Stimulated activated CD4-positive, alpha-beta T cell treated with anti-CD3 and anti-CD28 coated beads, Interleukin-12 subunit alpha, Interleukin-12 subunit beta, amount 100 ng/mL, for 48 hours (primary cell): ENCODE measurements around the gene FRMD1.

ENCODE experiments used
- DNase-seq, 3 donors: peaks; one replicate each; pipeline ENCODE4 v3.0.0-alpha.2; 2020; ENCODE audit warnings: low read depth in 2 of 3, low spot score in 1 of 3

FRMD1 gene

DNA sequence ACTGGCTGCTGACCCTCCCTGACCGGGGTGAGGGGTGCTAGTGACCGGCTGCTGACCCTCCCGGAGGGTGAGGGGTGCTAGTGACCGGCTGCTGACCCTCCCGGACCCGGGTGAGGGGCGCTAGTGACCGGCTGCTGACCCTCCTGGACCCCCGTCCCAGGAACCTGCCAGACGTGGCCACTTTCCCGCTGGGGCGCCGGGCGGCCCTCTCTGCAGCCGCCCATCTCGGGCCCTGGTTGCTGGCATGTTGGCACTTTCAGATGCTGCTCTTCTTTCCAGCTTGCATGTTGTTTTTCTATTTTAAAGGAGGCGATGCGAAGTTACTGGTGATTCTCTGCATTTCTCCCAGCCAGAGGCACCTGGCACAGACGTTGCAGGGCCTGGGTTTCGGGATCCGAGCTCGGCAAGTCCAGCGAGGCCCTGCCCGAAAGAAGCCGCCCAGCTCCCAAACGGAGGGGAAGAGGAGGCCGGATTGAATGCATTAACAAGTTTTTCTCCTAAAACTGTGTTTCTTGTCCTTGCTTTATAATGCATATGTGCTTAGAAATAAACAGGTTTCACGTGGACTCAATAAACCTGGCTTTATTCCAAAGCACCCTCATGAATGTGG is 34.4 kb downstream of the FRMD1 start:
- no peak for DNase-seq

- DNase-seq = no peak
Observed at GRCh38 chr6:168043848-168044415, 35.1 kb downstream of the FRMD1 start.

DNA sequence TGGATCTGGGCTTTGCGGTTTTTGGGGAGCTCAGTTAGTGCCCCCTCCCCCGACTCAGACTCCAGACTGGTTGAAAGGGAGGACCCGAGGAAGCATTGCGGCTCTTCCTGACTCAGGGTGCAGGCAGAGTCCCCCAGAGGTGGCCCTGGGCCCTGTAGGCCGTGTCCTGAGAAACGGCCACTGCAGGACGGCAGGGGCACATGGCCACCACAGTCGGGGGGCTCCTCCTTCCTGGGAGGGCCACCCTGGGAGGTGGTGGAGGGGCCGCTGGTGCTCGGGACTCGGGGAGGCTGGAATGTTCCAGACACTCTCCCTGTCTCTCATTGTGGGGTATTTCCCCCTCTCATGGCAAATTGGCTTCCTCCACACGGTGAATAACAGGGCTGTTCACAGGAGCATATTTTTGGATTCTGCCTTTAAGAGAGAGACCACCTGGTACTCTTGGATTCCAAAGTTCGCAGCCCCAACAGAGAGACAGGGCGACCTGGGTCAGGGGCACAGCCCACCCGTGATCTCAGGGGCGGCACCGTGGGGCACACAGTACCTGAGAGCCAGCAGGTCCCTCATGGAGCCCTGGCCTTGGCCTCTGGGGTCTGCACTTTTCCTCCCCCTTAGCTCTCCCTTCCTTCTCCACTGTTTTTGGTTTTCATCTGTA is 35.7 kb downstream of the FRMD1 start:
- no peak for DNase-seq

DNA sequence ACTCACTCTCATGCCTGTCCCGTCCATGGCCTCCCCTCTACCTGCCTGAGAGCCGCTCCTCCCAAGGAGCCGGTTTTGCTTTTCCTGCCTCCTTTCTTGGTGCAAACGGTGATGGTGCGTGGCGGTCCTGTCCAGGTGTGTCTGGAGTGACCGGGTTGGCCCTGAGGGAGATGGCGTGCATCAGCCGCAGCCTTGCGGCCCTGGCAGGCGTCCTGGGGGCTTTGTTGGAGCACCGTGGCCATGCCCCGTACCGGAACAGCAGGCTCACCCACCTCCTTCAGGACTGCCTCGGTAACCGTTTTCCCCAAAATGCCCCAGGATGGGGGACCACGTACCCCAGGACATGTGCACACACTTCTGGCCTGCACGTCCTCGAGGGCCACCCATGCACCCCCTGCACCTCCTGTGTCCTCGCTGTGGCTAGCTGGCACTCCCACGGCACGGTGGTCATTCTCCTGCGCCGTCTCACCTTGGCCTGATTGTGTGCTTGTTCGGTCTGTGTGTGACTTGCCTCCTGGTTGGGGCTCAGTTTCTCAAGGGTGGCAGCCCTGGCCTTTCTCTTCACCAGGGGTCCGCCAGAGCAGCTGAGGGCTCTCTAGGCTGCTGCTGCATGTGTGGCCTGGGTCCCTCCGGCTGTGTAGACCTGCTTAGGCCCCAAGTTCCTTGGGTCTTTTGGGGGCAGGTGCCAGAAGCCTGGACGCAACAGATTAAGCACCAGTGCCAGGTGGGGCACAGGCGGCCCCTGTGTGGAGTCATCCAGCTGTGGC is 36.4 kb downstream of the FRMD1 start:
- no peak for DNase-seq

- no peak for DNase-seq
Observed at GRCh38 chr6:168041928-168042327, 37.1 kb downstream of the FRMD1 start.

DNA sequence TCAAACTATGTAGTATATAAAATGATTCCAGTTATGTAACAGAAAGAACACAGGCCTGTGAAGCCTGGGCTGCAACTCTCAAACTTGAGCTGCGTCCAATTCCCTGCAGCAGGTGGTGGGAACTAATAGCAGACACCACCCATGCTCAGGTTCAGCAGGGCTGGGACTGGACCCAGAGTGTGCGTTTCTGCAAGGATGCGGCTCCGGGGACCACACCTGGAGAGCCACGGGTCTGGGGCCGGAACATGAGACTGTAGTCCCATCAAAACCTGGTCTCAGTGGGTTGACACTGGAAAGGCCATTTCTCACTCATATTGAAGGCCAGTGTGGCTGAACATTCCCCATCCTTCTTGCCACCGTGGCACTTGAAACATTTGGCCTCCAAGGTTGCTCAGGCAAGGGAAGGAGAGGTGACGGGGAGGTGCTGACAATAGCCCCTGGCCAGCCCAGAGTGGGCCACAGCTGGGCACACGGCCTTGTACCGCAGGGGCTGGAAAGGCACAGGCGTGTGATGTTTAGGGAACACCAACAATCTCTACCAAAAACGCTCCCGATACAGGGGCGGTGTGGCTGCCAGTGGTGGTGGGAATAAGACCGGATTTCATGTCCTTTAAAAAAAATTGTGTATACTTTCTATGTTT is 38.0 kb downstream of the FRMD1 start:
- no peak for DNase-seq

- no peak for DNase-seq
Observed at GRCh38 chr6:168039849-168040248, 39.2 kb downstream of the FRMD1 start.

GRCh38 chr6:168039301-168039700 is 39.7 kb downstream of the FRMD1 start:
- DNase-seq = no peak

- DNase-seq = no peak
Observed at GRCh38 chr6:168038576-168039140, 40.4 kb downstream of the FRMD1 start.

GRCh38 chr6:168037856-168038255 is 41.2 kb downstream of the FRMD1 start:
- DNase-seq = no peak

DNA sequence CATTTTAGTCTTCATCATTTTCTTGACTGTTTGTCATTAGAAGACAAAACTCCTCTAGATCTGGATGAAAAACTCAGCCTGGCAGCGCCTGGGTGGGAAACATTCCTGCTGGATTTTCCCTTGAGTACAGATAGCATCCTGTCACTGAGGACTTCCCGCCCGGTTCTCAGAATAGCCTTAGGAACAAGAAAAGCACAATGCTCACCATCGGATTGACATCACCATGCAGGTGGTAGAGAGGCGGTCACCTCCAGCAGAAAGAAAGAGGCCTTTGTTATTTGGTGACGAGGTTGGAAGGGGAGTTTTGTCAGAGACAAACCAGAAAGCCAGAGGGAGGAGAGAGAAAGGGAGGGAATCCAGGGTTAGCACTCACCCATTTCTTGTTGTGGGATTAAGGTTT is 41.8 kb downstream of the FRMD1 start:
- DNase-seq = no peak

DNA sequence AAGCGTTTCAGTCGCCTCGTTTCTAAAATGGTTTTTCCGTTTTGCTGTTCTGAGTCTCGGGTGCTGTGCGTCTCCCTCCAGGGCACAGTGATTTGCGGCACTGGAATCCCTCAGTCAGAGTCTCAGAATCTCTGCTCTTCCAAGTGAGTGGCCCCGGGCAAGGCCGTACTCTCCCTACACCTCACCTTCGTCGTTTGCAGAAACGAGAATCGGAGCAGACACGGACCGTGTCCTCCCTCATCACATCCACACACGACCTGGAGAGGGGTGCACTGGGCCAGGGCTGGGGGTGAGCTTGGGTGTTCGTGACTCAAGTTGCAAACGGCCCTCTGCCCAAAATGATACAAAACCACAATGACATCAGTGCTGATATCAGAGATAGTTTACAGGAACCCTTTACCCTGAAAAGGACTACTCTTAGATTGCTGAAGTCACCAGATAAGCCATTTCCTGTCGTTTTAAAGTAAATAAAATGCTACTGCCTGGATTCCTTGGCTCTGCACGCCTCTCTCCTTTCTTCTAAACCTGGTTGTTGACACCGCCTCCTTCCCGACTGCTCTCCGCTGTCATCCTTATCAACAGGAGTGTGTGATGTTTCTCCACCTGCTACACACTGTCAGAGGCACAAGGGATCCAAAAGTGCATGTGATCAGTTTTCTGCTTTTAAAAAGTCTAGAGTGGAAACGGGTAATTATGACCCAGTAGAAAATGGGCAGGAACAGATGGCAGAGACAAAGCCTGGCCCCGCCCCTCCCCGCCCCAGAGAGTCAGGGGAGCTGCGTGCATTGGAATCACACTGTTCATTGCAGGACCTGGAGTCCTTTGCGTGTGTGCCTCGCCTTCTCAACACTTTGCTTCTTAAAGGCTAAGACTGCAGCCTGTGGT is 43.1 kb downstream of the FRMD1 start:
- no peak for DNase-seq

- no peak for DNase-seq
Observed at GRCh38 chr6:168035098-168035660, 43.8 kb downstream of the FRMD1 start.

DNA sequence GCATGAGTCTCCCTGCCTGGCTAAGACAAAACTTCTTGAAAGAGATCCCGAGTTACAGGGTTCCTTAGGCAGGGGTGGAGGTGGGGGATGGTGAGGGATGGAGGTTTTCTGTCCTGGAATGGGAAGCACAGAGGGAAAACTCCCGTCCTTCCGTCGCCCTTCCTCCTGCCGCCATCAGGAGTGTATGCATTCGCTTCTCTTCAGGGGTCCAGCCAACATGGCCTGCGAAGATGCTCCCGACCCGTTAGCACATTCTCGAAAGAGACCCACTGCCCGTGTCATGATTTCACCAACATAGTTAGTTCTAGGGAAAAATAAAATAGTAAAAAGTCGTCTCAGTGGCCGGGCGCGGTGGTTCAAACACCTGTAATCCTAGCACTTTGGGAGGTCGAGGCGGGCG is 44.5 kb downstream of the FRMD1 start:
- no peak for DNase-seq

DNA sequence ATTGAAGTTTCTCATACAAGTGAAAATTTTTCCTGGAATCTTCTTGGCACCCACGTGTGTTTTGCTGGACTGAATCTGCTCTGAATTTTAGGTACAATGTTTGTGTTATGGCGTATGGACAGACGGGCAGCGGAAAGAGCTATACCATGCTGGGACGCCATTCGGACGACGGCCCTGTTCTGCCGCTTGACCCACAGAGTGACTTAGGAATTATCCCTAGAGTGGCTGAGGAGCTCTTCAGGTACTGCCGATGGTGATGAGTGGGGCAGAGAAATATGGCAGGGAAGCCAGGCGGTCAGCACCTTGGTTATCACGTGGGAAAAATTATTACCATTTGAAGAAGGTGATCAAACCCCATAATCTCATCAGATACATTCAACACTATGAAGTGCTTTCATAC is 45.2 kb downstream of the FRMD1 start:
- DNase-seq = no peak

DNA sequence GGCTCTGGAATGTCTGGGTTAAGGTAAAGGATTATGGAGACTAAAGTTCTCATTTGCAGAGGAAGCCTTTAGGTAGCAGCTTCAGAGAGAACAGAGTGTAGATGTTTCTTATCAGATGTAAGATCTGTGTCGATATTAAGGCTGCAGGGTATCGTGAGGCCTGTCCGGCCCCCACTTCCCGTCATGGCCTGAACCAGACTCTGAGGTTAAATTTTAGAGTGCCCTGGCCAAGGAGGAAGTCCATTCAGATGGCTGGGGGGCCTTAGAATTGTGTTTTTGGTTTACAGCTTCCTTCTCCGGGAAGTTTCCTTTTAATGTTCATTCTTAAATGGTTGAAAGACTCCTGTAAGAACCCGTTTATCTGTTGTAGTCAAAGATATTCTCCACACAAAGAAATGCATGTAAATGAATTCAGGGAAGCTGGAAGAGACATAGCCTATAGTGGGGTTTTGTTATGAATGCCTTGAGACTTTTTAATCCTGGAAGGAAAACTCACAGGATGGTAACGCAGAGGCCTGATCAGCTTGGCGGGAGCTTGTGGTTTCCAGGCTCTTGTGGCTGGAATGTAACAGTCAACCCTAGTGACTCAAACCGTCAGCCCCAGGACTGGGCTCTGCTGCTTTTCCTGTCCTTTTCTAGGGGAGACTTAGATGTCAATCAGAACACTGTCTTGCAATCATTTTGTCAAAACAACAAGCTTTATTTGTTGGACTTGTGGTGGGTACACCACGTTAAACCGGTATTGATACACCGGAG is 46.8 kb downstream of the FRMD1 start:
- DNase-seq = no peak

- DNase-seq = no peak
Observed at GRCh38 chr6:168031411-168031971, 47.5 kb downstream of the FRMD1 start.

- DNase-seq = no peak
Observed at GRCh38 chr6:168030908-168031307, 48.1 kb downstream of the FRMD1 start.

DNA sequence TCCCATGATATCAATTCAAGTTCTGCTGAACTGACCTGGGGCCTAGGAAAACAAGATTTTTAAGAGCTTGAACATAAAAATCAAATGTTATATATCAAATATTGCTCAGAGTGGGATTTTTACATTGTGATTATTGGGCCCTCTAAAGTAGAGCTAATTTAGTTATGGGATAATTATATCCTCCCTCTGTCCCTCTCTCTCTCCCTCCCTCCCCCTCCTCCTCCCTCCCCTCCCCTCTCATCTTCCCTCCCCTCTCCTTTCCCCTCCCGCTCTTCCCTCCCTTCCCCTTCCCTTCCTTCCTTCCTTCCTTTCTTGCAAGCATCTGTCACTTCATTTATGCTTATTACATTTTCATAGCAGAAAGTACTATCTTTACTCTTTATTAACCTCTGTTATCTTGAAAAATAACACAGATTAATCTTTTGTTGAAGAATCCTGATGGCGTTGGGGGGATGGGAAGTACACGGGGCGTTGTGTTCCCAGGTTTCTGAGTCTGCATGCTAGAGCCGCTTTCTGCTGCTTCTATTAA is 48.7 kb downstream of the FRMD1 start:
- DNase-seq = no peak
